NCI-H2107 treated with DMSO at 0.1 percent for 48 hours (cell line): ENCODE results near the gene TIMP2.
"Not testable (repeated sequence)": the region's sequence is repeated elsewhere in the genome, so short reads cannot be mapped to it uniquely, and the experiment has no call there.

ENCODE experiments used
- DNase-seq: peaks from one replicate; lab custom pipeline; 2025; ENCODE audit not compliant: unreplicated experiment; lab: John Stamatoyannopoulos, UW

The TIMP2 gene

GRCh38 chr17:78933025-78933958 is 8.1 kb upstream of the TIMP2 start:
- DNase-seq = no peak

DNA sequence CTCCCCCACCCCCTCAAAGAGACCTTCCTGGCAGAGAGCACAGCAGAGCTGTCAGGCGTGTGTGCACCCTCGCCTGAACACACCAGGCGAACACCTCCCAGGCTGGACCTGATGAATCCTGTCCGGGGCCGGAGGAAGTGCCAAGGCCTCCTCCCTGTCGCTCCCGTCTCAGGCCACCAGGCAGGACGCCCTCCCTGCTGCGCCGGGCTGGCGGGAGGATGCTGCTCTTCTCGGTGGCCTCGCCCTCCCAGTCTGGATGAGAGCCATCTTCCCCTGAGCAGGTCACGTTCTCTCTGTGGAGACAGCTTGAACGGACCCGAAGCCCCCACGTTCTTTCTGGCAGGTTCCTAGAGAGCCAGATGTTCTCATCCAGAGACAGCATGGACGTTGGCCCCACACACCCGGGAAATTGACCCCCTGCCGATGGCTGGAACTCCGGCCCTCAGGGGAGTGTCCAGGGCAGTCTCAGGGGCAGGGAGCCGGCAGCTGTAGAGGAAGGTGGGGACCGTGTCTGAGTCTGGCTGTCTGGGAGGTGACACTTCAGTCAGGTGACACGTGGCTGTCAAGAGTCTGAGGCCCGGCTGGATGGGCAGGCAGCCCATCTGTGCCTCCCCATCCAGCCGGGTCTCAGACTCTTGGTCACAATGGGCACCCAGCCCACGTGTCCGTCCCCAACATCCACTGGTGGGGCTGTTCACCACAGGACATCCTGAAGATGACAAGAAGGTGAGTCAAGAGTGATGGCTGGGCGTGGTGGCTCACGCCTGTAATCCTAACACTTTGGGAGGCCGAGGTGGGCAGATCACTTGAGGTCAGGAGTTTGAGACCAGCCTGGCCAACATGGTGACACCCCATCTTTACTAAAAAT is 5.0 kb upstream of the TIMP2 start:
- no peak for DNase-seq

GRCh38 chr17:78925662-78926555 is 722 bp upstream of the TIMP2 start:
- DNase-seq = no peak

- no peak for DNase-seq
Observed at GRCh38 chr17:78924481-78925151, 571 bp downstream of the TIMP2 start.

DNA sequence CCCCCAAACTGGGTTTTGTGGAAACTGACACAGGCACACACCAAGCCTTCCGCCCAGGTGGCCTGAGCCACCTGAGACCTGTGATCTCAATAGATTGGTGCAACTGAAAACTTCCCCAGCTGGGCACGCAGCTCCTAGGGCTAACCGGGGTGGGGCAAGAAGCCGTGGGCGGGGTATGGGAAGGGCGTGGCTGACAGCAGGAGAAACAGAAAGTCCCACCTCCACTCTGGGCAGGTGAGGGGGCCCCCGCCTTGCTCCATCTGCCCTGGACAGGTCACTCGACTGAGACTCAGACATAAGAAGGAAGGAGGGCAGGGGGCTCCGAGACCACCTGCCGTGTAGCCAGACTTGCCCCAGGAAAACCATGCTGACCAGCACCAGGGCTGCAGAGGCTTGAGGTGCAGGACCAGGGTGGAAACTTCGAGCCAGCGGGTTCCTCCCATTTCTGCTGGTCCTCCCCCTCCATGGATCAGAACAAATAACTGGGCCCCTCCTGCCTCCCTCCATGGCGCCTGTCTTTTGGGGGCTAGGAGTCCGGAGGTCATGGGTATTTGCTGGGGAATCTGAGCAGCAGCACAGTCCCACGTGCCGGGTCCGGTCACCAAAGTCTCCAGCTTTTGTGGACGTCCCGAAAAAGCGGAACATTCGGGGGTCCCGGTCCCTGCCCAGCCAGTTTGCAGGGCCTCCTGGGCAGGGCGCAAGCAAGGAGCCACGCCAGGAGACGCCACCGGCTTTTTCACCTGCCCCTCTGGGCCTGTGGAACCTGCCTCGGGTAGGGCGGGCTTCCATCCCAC is 1.3 kb downstream of the TIMP2 start:
- peak; percentile 50 for DNase-seq

- no peak for DNase-seq
Observed at GRCh38 chr17:78922816-78923498, 2.2 kb downstream of the TIMP2 start.

DNA sequence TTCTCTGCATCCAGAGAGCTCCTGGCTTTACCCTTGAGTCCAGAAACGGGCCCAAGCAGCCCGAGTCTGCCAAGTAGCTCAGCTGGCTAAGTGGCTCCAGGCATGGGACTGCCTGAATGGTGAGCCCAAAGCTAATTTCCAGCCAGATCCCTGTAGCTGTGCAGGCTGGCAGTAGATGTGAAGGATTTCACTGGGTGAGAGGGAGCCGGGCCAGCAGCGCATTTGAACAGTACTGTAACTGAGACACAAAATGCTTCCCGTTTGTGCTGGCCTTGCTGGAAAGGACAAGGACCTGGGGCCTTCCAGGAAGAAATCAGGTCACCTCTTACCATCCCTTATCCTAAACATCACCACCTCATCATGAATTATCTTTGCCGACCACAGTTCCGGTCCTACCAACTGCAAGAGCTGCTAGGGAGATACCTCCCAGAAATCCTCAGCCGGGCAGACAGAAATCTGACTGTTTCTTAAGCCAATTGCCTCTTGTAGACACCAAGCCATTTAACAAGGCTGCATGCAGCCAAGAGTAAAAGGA is 3.7 kb downstream of the TIMP2 start:
- DNase-seq = no peak

DNA sequence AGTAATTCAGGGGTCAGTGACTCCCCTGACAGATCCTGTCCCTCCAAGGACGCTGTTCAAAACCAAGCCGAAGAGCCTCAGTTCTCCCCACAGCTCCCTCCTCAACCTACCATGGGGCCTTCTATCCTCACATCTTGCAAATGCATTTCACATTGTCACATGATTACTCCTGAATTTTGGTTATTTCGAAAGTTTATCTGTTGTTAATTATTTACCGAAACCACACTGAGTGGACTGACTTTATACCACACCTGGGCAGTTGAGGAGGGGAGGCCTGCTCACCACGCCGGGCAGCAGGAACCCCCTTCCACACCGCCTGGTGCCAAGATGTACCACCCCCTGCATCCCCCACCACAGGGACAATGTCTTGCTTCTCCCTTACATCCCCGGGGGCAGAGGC is 4.7 kb downstream of the TIMP2 start:
- DNase-seq = no peak

GRCh38 chr17:78919861-78920450 is 5.2 kb downstream of the TIMP2 start:
- DNase-seq = no peak

DNA sequence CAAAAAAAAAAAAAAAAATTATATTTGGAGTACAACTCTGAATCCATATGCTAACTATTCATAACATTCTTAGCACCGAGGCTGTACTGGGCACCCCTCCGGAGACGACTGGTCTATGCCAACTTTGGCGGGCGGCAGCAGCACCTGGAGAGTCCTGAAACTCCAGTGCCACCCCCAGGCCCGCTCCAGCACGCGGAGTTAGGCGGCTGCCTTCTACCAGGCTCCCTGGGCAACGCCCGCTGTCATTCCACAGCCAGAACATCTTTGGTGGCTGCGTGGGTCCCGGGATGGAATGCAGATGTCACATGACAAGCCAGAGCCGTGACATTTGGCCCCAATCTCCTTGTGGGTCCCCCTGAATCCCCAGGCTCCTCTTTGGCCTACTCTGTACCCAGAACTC is 6.2 kb downstream of the TIMP2 start:
- DNase-seq = no peak

GRCh38 chr17:78917451-78918275 is 7.5 kb downstream of the TIMP2 start:
- DNase-seq = no peak

GRCh38 chr17:78915872-78916632 is 9.1 kb downstream of the TIMP2 start:
- DNase-seq = no peak

GRCh38 chr17:78913115-78913514 is 12.1 kb downstream of the TIMP2 start:
- no peak for DNase-seq

DNA sequence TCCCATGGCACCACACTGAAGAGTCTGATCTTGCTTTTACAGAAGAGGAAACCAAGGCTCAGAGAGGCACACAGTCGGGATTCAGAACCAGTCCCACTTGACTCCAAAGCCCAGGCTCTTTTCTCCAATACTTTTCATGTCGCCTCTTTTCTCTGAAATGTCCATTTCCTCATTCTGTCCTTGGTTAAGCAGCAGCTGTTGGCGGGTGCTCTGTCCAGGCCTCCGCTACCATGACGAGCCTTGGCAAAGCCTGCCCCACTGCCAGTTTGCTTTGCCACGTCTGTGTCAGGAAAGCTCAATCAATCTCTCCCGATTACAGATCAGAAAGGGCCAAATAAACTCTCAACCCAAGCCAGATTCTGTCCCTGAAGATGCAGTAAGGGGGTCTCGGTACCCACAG is 13.1 kb downstream of the TIMP2 start:
- no peak for DNase-seq

GRCh38 chr17:78911543-78911942 is 13.6 kb downstream of the TIMP2 start:
- DNase-seq = not testable (repeated sequence)

DNA sequence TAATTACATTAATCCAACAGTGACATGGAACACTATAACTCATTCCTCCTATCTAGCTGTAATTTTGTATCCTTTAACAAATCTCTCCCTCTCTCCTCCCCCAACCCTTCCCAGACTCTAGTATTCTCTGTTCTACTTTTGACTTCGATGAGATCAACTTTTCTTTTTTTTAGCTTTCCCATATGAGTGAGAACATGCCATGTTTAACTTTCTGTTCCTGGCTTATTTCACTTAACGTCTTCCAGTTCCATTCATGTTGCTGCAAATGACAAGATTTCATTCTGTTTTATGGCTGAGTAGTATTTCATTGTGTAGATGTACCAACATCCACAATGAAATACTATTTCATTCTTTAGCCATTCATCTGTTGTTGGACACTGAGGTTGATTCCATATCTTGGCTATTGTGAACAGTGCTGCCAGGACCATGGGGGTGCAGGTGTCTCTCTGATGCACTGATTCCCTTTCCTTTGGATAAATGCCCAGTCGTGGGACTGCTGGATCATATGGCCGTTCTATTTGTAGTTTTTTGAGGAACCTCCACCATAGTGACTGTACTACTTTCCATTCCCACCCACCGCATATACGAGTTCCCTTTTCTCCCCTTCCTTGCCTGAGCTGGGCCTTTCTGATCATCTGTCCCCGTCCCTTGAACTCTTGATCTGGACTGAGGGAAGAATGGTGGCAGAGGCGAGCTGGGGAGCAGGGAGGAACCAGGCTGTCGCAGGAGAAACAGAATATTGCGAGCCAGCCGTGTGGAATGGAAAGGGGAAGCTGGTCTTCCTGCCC is 14.5 kb downstream of the TIMP2 start:
- no peak for DNase-seq
